Measurements from ENCODE around the gene TKFC.

The TKFC gene

DNA sequence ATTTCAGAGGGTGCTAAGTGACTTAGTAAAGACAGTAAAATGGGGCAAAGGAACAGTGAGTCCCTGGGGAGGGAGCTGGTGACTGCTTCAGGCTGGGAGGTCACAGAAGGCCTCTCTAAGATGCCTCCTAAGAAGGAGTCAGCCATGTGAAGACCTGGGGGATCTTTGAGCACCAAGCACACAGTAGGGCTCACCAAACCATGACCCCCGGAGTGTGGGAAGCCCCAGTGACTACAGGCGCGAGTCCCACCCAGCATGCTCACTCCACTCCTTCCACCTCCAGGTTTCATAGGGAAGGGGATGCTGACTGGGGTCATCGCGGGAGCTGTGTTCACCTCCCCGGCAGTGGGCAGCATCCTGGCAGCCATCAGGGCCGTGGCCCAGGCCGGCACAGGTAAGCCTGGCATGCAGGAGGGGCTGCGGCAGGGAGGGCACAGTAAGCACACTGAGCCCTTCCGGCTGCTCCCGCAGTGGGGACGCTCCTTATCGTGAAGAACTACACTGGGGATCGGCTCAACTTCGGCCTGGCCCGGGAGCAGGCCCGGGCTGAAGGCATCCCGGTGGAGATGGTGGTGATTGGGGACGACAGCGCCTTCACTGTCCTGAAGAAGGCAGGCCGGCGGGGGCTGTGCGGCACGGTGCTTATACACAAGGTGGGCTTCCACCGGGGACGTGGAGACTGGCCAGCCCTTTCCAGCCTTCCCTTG lies 5.9 kb downstream of the TKFC start:
- DNase-seq (ENCODE audit: low read depth): no peak
- TF ChIP-seq CTCF (IDR thresholded peaks at IDR 0.05; ENCODE audit: insufficient read depth, low read depth, low read length, missing control alignments): no peak
- H3K4me3 ChIP-seq (ENCODE audit: low read length): no peak overlapping the region

DNA sequence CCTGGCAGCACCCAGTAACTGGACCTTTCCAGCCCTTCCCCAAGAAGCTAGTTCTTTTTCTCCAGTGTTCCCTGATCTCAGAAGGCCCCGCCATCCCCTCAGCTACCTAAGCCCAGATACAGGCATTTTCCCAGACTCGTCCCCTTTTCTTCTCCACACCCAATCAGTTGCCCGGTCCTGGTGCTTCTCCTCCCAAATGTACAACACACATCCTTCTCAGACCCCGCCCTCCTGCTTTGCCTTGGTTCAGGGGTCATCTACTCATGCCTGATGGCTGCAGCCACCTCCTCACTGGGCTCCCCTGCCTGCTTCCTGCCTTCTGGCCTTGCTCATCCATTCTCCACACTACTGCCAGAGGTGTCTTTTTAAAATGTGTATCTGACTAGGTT lies 6.5 kb downstream of the TKFC start:
- TF ChIP-seq CTCF (IDR thresholded peaks at IDR 0.05; ENCODE audit: insufficient read depth, low read depth, low read length, missing control alignments): no peak
- DNase-seq (ENCODE audit: low read depth): no peak
- no peak overlapping the region for H3K4me3 ChIP-seq (ENCODE audit: low read length)

GRCh38 chr11:61340979-61341378 lies 8.0 kb downstream of the TKFC start:
- TF ChIP-seq CTCF (IDR thresholded peaks at IDR 0.05; ENCODE audit: insufficient read depth, low read depth, low read length, missing control alignments): no peak
- no peak for DNase-seq (ENCODE audit: low read depth)
- H3K4me3 ChIP-seq (ENCODE audit: low read length): no peak overlapping the region

DNA sequence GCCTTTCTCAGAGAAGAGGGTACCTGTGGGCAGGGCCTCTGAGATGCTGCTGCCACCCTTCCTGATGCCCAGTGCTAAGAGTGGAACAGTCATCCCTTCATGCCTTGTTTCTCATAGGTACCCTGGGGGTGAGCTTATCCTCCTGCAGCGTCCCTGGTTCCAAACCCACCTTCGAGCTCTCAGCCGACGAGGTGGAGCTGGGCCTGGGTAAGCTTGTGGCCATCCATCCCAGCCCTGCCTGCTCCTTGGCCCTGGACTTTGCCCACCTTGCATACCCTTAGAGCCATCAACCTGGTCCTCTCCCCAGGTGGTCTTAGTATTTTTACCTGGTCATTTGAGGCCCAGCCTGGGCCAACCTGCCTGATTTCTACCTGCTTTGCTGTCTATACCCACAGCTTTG lies 8.7 kb downstream of the TKFC start:
- no peak for TF ChIP-seq CTCF (IDR thresholded peaks at IDR 0.05; ENCODE audit: insufficient read depth, low read depth, low read length, missing control alignments)
- H3K4me3 ChIP-seq (ENCODE audit: low read length): no peak overlapping the region
- no peak for DNase-seq (ENCODE audit: low read depth)

DNA sequence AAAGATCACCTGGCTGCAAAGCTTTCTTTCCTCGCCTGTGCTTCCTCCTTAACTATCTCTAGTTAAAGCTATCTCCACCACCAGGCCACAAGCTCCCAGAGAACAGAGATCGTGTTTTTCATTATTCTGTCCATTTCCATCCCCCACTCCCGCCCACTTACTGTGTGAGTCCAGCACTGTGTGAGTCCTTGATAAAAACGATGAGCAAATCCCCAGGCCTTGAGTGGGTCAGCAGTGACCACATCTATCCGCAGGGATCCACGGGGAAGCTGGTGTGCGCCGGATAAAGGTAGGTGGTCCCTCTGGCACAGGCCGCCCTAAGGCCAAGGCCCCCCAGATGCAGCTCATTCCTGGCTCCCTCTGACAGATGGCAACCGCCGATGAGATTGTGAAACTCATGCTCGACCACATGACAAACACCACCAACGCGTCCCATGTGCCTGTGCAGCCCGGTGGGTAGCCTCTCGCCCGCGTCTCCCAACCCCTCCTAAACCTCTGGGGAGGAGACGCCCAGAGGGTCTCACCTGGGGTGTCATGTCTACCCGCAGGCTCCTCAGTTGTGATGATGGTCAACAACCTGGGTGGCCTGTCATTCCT lies 9.3 kb downstream of the TKFC start:
- no peak for TF ChIP-seq CTCF (IDR thresholded peaks at IDR 0.05; ENCODE audit: insufficient read depth, low read depth, low read length, missing control alignments)
- DNase-seq (ENCODE audit: low read depth): no peak
- no peak overlapping the region for H3K4me3 ChIP-seq (ENCODE audit: low read length)

DNA sequence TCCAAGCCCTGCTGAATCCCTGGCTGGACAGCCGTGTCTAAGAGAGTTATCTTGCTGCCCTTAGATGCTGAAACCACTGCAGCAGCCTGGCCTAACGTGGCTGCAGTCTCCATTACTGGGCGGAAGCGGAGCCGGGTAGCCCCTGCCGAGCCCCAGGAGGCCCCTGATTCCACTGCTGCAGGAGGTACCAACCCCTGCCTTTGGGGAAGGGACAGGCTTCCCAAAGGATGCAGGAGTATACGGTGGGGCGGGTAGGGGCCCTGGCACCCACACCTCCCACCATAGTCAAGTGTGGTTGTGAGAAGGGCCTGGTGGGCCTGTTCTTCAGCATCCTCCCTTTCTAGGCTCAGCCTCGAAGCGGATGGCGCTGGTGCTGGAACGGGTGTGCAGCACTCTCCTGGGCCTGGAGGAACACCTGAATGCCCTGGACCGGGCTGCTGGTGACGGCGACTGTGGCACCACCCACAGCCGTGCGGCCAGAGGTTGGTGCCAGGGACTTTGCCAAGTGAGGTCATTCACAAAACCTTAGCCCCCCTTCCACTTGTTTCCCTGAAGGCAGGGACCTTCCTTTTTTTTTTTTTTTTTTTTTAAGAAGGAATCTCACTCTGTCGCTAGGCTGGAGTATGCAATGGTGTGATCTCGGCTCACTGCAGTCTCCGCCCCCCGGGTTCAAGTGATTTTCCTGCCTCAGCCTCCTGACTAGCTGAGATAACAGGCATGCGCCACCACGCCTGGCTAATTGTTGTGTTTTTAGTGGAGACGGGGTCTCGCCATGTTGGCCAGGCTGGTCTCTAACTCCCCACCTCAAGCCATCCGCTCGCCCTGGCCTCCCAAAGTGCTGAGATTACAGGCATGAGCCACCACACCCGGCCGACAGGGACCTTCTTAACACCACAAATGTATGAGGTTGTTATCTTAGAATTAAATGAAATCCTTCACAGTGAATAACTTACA lies 11.0 kb downstream of the TKFC start:
- DNase-seq (ENCODE audit: low read depth): no peak
- H3K4me3 ChIP-seq (ENCODE audit: low read length): no peak overlapping the region
- no peak for TF ChIP-seq CTCF (IDR thresholded peaks at IDR 0.05; ENCODE audit: insufficient read depth, low read depth, low read length, missing control alignments)
